IPS-20b (cell line): Measurements from ENCODE around the gene DACT3.

Experiments used
- H3K27ac ChIP-seq: one replicate; pipeline ENCODE4 v1.5.1; 2013; ENCODE audit warnings: low read length
- H3K27me3 ChIP-seq: 2 replicates; pipeline ENCODE4 v1.6.1; 2013; ENCODE audit warnings: mild to moderate bottlenecking, low read length, inconsistent platforms; ENCODE audit not compliant: insufficient read depth
- H3K36me3 ChIP-seq: 2 replicates; pipeline ENCODE4 v1.6.1; 2013; ENCODE audit warnings: low read depth, mild to moderate bottlenecking, inconsistent platforms, low read length, moderate library complexity; ENCODE audit not compliant: insufficient read depth
- H3K4me1 ChIP-seq: 2 replicates; pipeline ENCODE4 v1.6.1; 2013; ENCODE audit warnings: mild to moderate bottlenecking, control low read depth, inconsistent platforms, low read length, moderate library complexity; ENCODE audit not compliant: insufficient read depth
- H3K4me3 ChIP-seq: 2 replicates; pipeline ENCODE4 v1.5.1; 2013; ENCODE audit warnings: mild to moderate bottlenecking, low read length, inconsistent platforms
- H3K9ac ChIP-seq: 2 replicates; pipeline ENCODE4 v1.6.1; 2013; ENCODE audit warnings: low read depth, mild to moderate bottlenecking, inconsistent platforms, low read length, moderate library complexity
- H3K9me3 ChIP-seq: 2 replicates; pipeline ENCODE4 v1.6.1; 2013; ENCODE audit warnings: mild to moderate bottlenecking, low read depth, low read length, inconsistent platforms; ENCODE audit not compliant: insufficient read depth

Gene DACT3

DNA sequence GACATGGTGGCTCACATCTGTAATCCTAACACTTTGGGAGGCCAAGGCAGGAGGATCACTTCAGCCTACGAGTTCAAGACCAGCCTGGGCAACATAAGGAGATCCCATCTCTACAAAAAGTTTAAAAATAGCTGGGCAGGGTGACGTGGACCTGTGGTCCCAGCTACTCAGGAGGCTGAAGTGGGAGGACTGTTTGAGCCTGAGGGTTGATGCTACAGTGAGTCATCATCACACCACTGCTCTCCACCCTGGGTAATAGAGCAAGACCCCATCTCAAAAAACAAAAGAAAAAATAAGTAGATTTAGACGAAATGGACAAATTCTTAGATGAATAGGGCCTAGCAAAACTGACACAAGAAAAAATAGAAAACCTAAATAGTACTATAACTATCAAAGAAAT lies 14.6 kb downstream of the DACT3 start:
- no peaks in the 10 kb centered on the region for H3K9me3 ChIP-seq
- H3K27ac ChIP-seq: no peak overlapping the region
- H3K4me3 ChIP-seq: no peak overlapping the region
- H3K4me1 ChIP-seq: no peaks in the 10 kb centered on the region
- no peaks in the 10 kb centered on the region for H3K36me3 ChIP-seq
- peaks cover 74% of the 10 kb centered on the region for H3K27me3 ChIP-seq
- no peak overlapping the region for H3K9ac ChIP-seq

DNA sequence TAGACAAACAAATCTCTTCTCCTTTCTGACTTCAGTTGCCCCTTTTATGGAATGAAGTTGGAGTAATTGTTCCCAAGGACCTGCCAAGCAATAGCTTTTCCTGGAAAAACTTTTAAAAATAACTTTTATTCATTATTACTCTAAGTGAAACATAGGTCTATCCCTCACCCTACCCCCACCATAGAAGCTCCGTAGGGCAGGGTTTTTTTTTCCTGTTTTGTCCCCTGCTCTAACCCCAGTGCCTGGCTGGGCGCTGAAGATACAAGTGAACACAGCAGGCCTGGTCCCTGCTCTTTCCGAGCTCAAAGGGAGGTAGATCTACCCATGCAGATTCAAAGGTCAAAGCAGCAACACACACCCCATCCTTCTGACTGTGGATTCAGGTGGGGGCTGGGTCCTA lies 16.3 kb downstream of the DACT3 start:
- no peak overlapping the region for H3K9ac ChIP-seq
- no peak overlapping the region for H3K27ac ChIP-seq
- no peaks in the 10 kb centered on the region for H3K4me1 ChIP-seq
- H3K36me3 ChIP-seq: no peaks in the 10 kb centered on the region
- H3K9me3 ChIP-seq: no peaks in the 10 kb centered on the region
- no peak overlapping the region for H3K4me3 ChIP-seq
- peaks cover 76% of the 10 kb centered on the region for H3K27me3 ChIP-seq

DNA sequence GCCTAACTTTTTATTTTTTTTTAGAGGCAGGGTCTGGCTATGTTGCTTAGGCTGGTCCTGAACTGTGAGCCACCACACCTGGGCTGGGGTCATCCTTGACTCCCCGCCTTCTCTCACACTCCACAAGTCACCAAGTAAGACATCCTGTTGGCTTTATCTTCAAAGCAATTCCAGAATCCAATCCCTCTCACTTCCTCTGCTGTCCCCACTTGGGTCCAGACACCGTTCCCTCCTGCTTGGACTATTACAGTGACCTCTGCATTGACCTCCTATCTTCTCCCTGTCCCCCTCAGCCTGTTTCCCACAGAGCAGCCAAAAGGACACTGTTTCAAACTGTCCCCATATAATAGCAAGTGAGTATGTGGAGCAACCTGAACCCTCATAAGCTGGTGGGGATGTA lies 20.3 kb downstream of the DACT3 start:
- H3K27me3 ChIP-seq: peaks cover 71% of the 10 kb centered on the region

DNA sequence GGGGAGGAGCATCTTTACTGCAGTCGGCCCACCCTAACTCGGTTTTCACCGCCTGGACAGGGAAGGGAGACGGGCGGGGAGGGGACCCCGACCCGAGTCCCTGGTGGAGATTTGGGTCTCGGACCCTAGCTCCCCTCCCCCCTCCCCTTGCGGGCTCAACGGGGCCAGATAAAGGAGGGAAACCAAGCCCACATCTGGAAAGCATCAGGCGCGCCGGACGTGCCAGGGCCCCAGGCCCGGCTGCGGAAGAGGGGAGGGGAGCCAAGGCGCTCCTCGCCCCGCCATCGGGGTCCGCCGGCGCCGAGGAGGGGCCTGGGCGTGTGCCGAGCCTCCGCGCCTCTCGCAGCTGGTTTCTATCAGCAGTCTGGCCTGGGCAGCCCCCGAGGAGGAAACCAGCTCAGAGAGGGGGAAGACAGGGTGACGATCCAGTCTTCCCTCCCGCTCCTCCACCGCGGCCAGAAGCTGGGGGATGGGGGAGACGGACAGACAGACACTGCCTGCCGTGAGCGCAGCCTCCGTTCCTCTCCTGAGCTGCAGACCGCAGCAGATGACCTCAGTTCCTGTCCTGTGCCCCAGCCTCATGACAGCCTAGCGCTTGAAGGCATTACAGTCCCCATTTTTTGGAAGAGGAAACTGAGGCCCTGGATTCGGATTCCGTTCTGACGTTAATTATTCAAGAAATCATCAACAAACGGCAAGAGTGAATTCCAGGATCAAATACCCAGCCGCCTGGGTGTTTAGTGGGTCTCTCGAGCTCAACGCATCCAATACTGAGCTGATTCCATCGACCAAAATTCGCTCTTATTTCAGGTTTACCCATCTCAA lies 21.4 kb downstream of the DACT3 start:
- peak overlapping the region; percentile 53; the same call in 1 of the 2 replicates for H3K9ac ChIP-seq
- no peaks in the 10 kb centered on the region; the same call in 1 of the 2 replicates for H3K4me1 ChIP-seq
- H3K36me3 ChIP-seq: no peaks in the 10 kb centered on the region
- peak overlapping the region; percentile 73 for H3K4me3 ChIP-seq
- H3K27me3 ChIP-seq: peaks cover 69% of the 10 kb centered on the region
- H3K27ac ChIP-seq: no peak overlapping the region
- H3K9me3 ChIP-seq: no peaks in the 10 kb centered on the region

More for the DNA sequence above, 20.3 kb downstream of the DACT3 start:
- H3K9ac ChIP-seq: no peak overlapping the region
- H3K36me3 ChIP-seq: no peaks in the 10 kb centered on the region
- no peak overlapping the region for H3K4me3 ChIP-seq
- no peak overlapping the region for H3K27ac ChIP-seq
- no peaks in the 10 kb centered on the region for H3K4me1 ChIP-seq
- H3K9me3 ChIP-seq: no peaks in the 10 kb centered on the region

DNA sequence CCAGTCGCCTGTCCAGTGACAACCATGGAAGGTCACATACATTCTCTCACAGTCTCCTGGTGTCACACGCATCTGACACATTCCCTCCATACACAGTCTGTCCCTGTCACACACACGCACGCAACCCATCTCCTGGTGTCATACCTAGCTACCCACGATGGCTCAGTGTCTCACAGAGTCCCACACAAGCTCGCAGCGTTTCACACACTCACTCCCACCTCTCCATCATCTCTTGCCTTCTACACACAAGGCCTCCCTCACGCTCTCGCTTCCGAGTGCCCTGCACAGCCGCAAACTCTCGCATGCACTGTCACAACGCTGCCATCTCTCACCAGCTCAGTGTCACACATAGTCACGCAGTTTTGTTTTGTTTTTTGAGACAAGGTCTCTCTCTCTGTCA lies 23.8 kb downstream of the DACT3 start:
- Histone ChIP-seq H3K27ac (no peak overlapping the region), H3K9me3 (no peaks in the 10 kb centered on the region), H3K9ac (no peak overlapping the region), H3K4me3 (no peak overlapping the region), H3K36me3 (no peaks in the 10 kb centered on the region), H3K4me1 (no peaks in the 10 kb centered on the region; the same call in 1 of the 2 replicates), H3K27me3 (peaks cover 87% of the 10 kb centered on the region)

DNA sequence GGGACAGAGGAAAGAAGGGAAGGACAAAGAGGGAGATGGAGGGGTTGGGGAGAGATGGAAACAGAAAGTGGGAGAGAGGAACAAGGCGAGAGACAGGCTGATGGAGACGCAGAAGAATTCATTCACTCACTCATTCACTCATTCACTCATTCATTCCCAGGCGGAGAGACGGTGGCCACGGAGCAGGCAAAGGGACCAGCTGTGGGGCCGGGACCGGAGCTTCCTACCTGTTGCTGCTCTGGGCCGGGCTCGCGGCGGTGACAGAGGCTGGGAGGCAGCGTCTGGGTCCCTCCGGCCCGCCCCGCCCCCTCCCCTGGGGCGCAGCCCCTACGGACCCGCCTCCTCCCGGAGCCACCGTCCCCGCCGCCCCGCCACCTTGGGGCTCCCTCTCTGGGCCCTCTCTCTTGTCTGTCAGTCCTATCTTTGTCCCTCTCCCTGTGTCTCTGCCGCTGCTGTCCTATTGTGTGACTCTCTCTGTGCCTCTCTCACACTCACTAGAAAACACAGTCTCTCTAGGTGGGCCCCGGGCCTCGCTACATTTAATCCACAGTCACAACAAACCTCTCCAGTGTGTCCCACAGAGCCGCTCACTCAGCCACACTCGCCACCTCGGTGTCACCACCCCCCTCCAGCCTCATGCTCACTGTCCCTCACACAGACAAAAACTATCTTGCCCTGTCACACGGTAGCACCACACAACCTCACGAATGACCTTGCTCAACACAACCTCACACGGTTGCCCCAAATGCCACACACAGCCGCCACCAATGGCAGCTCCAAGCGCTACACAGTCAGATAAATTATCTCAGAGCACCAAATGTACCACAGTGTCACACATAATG lies 24.8 kb downstream of the DACT3 start, which contains the start of gene GNG8:
Gene GNG8, minus strand, starts transcription at position 283 of the 842 bp plus-strand sequence. CDS start 1,520 bp downstream, outside the sequence.
- Histone ChIP-seq H3K27ac (no peak within 1 kb of the TSS), H3K4me3 (peak within 1 kb of the TSS; percentile 73; the same call in 1 of the 2 replicates), H3K27me3 (peaks cover 89% of the 10 kb centered on the region), H3K4me1 (peaks cover 4% of the 10 kb centered on the region), H3K9ac (no peak within 1 kb of the TSS), H3K9me3 (no peaks in the 10 kb centered on the region), H3K36me3 (no peaks in the 10 kb centered on the region)

DNA sequence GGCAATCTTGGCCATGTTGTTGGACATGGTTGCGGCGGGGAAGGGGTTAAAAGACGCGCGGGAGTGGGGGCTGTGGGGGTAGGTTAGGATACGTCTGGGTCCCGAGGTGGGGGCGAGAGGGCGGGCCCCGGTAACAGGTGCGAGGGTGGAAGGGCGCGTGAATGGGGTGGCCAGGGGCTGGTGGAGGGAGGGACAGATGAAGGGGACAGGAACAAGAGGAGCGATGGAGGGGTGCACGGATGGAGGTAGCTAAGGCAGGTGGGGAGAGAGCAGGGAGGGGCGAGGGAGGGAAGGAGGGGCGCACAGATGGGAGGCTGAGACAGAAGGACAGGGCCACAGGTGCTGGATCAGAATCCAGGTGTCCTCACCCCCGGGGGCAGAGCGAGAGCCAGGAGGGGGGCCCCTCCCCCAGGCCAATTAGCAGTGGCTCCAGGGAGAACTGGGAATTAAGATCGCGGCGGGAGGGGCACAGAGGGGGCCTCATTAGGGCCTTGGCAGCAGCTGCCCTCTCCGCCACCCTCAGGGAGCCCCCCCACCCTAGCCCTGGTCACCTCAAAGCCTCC lies 26.2 kb downstream of the DACT3 start:
- Histone ChIP-seq H3K4me3 (peak overlapping the region; percentile 73; the same call in 1 of the 2 replicates), H3K36me3 (no peaks in the 10 kb centered on the region), H3K4me1 (peaks cover 10% of the 10 kb centered on the region), H3K27ac (no peak overlapping the region), H3K9ac (no peak overlapping the region), H3K9me3 (no peaks in the 10 kb centered on the region), H3K27me3 (peaks cover 77% of the 10 kb centered on the region)

DNA sequence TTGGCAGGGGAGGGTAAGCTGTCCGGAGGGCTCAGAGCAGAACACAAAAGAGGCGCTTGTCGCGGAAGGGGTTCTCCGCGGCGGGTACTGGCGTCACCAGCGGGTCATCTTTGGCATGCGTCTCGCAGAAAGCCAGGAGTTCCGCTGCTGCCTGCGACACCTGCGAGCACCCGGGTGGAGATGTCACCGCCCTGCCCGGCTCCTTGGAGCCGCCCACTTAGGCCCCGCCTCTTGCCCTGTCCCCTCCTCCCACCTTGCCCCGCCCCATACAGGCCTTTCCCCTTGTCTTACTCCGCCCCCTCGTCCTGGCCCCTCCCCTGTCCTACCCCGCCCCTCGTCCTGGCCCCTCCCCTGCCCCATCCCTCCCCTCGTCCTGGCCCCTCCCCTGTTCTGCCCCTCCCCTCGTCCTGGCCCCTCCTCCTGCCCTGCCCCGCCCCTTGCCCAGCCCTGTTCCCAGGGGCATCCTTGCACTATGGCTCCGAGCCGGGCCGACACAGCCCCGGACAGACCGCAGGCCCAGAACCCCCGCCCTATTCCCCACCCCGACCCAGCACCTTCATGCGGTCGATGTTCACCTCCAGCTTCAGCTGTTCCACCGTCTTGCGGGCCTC lies 26.8 kb downstream of the DACT3 start:
- no peaks in the 10 kb centered on the region for H3K9me3 ChIP-seq
- peak overlapping the region; percentile 73; the same call in 1 of the 2 replicates for H3K4me3 ChIP-seq
- peaks cover 10% of the 10 kb centered on the region for H3K4me1 ChIP-seq
- H3K36me3 ChIP-seq: no peaks in the 10 kb centered on the region
- H3K9ac ChIP-seq: no peak overlapping the region
- no peak overlapping the region for H3K27ac ChIP-seq
- peaks cover 72% of the 10 kb centered on the region for H3K27me3 ChIP-seq

DNA sequence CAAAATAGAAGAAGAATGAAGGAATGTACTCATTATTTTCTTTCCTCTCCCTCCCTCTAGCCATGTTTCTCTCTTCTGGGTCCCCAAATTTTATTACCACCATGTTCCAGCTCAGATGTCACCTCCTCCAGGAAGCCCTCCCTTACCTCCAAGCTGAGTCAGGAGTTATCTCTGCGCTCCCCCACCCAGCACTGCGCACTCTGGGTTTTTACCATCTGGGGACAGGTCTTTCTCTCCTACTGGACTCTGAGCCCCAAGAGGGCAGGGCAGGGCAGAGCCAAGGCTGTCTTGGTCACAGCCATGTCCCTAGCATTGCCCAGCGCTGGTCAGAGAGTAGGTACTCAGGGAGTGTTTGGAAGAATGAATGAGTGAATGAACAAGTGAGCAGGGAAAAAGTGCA lies 27.9 kb downstream of the DACT3 start:
- H3K9me3 ChIP-seq: no peaks in the 10 kb centered on the region

DNA sequence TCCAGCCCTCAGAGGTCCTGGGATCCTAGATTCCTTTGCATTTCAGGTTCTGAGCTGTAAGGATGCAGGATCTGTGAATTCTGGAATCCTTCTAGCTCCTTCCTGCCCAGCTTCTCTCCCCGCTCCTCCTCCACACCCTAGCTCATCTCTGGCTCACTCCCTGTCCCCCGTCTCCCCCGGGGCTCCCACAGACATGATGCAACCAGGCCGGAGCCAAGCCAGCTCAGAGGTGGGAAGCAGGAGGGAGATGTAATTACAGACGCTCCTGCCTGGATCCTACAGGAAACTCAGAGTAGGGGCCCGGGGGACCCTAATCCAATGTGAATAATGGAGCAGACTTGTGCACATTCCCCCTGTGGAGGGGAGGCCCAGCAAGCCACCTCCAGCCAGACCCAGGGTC lies 29.5 kb downstream of the DACT3 start:
- H3K27ac ChIP-seq: no peak overlapping the region
- H3K9me3 ChIP-seq: no peaks in the 10 kb centered on the region
- H3K4me3 ChIP-seq: 0 out of 2 replicates have a peak overlapping the region, but pooled peaks have one; percentile 16
- no peaks in the 10 kb centered on the region for H3K36me3 ChIP-seq
- no peak overlapping the region for H3K9ac ChIP-seq
- peaks cover 10% of the 10 kb centered on the region for H3K4me1 ChIP-seq
- peaks cover 51% of the 10 kb centered on the region for H3K27me3 ChIP-seq

More for the DNA sequence above, 27.9 kb downstream of the DACT3 start:
- H3K27ac ChIP-seq: no peak overlapping the region
- peaks cover 10% of the 10 kb centered on the region for H3K4me1 ChIP-seq
- no peaks in the 10 kb centered on the region for H3K36me3 ChIP-seq
- no peak overlapping the region for H3K4me3 ChIP-seq
- no peak overlapping the region for H3K9ac ChIP-seq
- H3K27me3 ChIP-seq: peaks cover 68% of the 10 kb centered on the region

DNA sequence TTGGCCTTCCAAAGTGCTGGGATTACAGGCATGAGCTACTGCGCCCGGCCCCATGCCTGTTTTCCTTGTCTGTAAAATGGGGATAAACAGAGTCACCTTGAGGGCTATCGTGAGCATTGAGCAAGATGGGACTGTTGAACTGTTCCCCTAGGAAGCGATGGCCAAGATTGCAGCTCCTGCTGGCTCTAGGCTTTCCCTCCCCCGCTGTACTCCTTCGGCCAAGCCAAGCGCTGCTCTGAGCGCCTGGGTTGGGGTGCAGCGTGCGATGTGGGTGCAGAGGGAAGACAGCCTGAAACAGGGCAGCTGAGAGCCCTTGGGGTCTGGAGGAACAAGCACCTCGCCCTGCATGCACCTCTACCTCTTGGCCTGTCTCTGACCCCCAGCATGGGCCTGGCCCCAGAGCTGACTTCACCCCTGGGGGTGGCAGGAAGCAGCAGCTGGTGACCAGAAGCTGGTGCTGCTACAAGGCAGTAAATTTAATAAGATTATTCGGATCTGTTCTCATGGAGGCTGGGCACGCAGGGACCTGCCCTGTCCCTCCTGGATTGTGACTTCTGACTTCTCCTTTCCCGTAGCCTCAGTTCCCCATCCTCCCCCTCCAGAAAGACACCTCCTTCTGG lies 30.3 kb downstream of the DACT3 start:
- Histone ChIP-seq H3K9me3 (no peaks in the 10 kb centered on the region), H3K27me3 (peaks cover 43% of the 10 kb centered on the region), H3K4me3 (no peak overlapping the region), H3K36me3 (no peaks in the 10 kb centered on the region), H3K4me1 (peaks cover 10% of the 10 kb centered on the region), H3K27ac (no peak overlapping the region), H3K9ac (no peak overlapping the region)
